GM19025 (cell line): ENCODE results near the gene APLP1.
"Not testable (repeated sequence)": the region's sequence is repeated elsewhere in the genome, so short reads cannot be mapped to it uniquely, and the experiment has no call there.

Experiments used
- ATAC-seq: cut with Tn5 transposase; IDR thresholded peaks from one replicate; pipeline ENCODE4 v1.9.1; 2021; ENCODE audit warnings: mild to moderate bottlenecking, low read depth, moderate library complexity; ENCODE audit not compliant: unreplicated experiment

APLP1 gene

GRCh38 chr19:35902870-35903475, 34.6 kb downstream of the APLP1 start:
- ATAC-seq, result no peak

- ATAC-seq, result peak; percentile 38
Measured at GRCh38 chr19:35903550-35904179, 35.3 kb downstream of the APLP1 start.

GRCh38 chr19:35904311-35905068, 36.1 kb downstream of the APLP1 start:
- no peak for ATAC-seq

- ATAC-seq, result no peak
Measured at GRCh38 chr19:35905178-35905727, 36.9 kb downstream of the APLP1 start.

GRCh38 chr19:35907377-35907745, 39.0 kb downstream of the APLP1 start:
- ATAC-seq, result no peak

- ATAC-seq, result no peak
Measured at GRCh38 chr19:35908010-35908441, 39.7 kb downstream of the APLP1 start, which contains the start of gene TYROBP. Gene TYROBP, minus strand, starts transcription at chr19:35908295. Its CDS starts 67 bp downstream, at chr19:35908228.

GRCh38 chr19:35908973-35909683, 40.8 kb downstream of the APLP1 start:
- no peak for ATAC-seq

- ATAC-seq, result no peak
Measured at GRCh38 chr19:35909684-35910035, 41.3 kb downstream of the APLP1 start.

- not testable (repeated sequence) for ATAC-seq
Measured at GRCh38 chr19:35910355-35910754, 42.0 kb downstream of the APLP1 start.

GRCh38 chr19:35911173-35911572, 42.8 kb downstream of the APLP1 start:
- ATAC-seq, result no peak

GRCh38 chr19:35911790-35912189, 43.4 kb downstream of the APLP1 start:
- ATAC-seq, result no peak

- no peak for ATAC-seq
Measured at GRCh38 chr19:35913589-35913988, 45.2 kb downstream of the APLP1 start.

GRCh38 chr19:35915443-35915842, 47.1 kb downstream of the APLP1 start:
- no peak for ATAC-seq

GRCh38 chr19:35919306-35919705, 50.9 kb downstream of the APLP1 start:
- ATAC-seq, result no peak

- ATAC-seq, result no peak
Measured at GRCh38 chr19:35921012-35921411, 52.6 kb downstream of the APLP1 start.

GRCh38 chr19:35925501-35925900, 57.1 kb downstream of the APLP1 start:
- ATAC-seq, result no peak

- ATAC-seq, result no peak
Measured at GRCh38 chr19:35928507-35928906, 60.1 kb downstream of the APLP1 start.
